IMR-90 (cell line): ENCODE data around the gene TTC16.

Experiments
- RCOR1 ChIP-seq: IDR thresholded peaks from 2 replicates; pipeline ENCODE4 v1.6.1; 2012; ENCODE audit warnings: mild to moderate bottlenecking, low read length, improper control_type of control experiment; ENCODE audit not compliant: insufficient replicate concordance
- TF ChIP-seq, protein P1 (sequence below): conservative IDR thresholded peaks from 2 replicates; pipeline ENCODE4 v1.5.1; 2012; ENCODE audit warnings: mild to moderate bottlenecking, low read depth, low read length, improper control_type of control experiment

- TF ChIP-seq, protein P1, sequence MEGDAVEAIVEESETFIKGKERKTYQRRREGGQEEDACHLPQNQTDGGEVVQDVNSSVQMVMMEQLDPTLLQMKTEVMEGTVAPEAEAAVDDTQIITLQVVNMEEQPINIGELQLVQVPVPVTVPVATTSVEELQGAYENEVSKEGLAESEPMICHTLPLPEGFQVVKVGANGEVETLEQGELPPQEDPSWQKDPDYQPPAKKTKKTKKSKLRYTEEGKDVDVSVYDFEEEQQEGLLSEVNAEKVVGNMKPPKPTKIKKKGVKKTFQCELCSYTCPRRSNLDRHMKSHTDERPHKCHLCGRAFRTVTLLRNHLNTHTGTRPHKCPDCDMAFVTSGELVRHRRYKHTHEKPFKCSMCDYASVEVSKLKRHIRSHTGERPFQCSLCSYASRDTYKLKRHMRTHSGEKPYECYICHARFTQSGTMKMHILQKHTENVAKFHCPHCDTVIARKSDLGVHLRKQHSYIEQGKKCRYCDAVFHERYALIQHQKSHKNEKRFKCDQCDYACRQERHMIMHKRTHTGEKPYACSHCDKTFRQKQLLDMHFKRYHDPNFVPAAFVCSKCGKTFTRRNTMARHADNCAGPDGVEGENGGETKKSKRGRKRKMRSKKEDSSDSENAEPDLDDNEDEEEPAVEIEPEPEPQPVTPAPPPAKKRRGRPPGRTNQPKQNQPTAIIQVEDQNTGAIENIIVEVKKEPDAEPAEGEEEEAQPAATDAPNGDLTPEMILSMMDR = 0 out of 2 replicates have a peak, but pooled peaks have one; percentile 24
- no peak for TF ChIP-seq RCOR1
Measured at GRCh38 chr9:127763918-127764384, 48.1 kb downstream of the TTC16 start.
